ENCODE data around the gene WRNIP1.

GRCh38 chr6:2751871-2752270, 13.3 kb upstream of the WRNIP1 start:
- TF ChIP-seq POLR2A (IDR thresholded peaks at IDR 0.05), result no peak
- TF ChIP-seq CTCF (IDR thresholded peaks at IDR 0.05), result no peak
